Measurements from ENCODE around the gene GPC1.

The GPC1 gene

GRCh38 chr2:240462073-240462706 is 26.7 kb downstream of the GPC1 start:
- H3K4me3 ChIP-seq (ENCODE audit: low read length), result no peak overlapping the region
- TF ChIP-seq ZNF274 (IDR thresholded peaks at IDR 0.05; ENCODE audit: low read depth, low read length), result no peak

GRCh38 chr2:240462707-240463273 is 27.3 kb downstream of the GPC1 start:
- H3K4me3 ChIP-seq (ENCODE audit: low read length), result no peak overlapping the region
- no peak for TF ChIP-seq ZNF274 (IDR thresholded peaks at IDR 0.05; ENCODE audit: low read depth, low read length)

- TF ChIP-seq ZNF274 (IDR thresholded peaks at IDR 0.05; ENCODE audit: low read depth, low read length), result no peak
- no peak overlapping the region for H3K4me3 ChIP-seq (ENCODE audit: low read length)
Measured at GRCh38 chr2:240463274-240463865, 27.9 kb downstream of the GPC1 start.

DNA sequence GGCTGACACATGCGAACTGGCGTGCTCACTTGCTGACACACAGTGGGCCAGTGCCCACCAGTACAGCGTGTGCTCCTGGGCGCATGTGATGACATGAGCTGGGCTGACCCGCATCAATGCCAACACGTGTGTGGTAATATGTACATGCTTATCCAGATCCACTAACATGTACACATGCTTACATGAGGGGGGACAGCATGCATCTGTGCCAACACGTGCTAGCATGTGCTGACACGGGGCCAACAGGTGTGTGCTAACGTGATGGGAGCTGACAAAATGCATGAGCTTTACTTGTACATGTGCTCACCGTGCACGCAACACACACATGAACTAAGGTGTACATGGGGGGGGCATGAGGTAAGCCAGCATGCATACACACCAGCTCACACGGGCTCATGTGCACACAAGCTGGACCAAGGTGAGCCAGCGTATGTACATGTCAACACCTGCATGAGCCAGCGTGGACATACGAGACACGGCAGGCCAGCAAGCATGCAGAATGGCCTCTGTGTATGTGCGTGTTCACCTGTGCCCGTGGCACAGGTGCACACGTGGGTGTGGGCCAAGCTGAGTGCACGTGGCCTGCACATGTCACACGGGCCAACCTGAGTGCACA is 28.5 kb downstream of the GPC1 start:
- no peak for TF ChIP-seq ZNF274 (IDR thresholded peaks at IDR 0.05; ENCODE audit: low read depth, low read length)

GRCh38 chr2:240464514-240465241 is 29.2 kb downstream of the GPC1 start:
- TF ChIP-seq ZNF274 (IDR thresholded peaks at IDR 0.05; ENCODE audit: low read depth, low read length), result no peak
- no peak overlapping the region for H3K4me3 ChIP-seq (ENCODE audit: low read length)

More for the DNA sequence above, 28.5 kb downstream of the GPC1 start:
- H3K4me3 ChIP-seq (ENCODE audit: low read length), result no peak overlapping the region

GRCh38 chr2:240465268-240465764 is 29.9 kb downstream of the GPC1 start:
- TF ChIP-seq ZNF274 (IDR thresholded peaks at IDR 0.05; ENCODE audit: low read depth, low read length), result no peak
- H3K4me3 ChIP-seq (ENCODE audit: low read length), result no peak overlapping the region

- TF ChIP-seq ZNF274 (IDR thresholded peaks at IDR 0.05; ENCODE audit: low read depth, low read length), result no peak
Measured at GRCh38 chr2:240465765-240466578, 30.5 kb downstream of the GPC1 start.

GRCh38 chr2:240466579-240467148 is 31.2 kb downstream of the GPC1 start:
- no peak overlapping the region for H3K4me3 ChIP-seq (ENCODE audit: low read length)
- no peak for TF ChIP-seq ZNF274 (IDR thresholded peaks at IDR 0.05; ENCODE audit: low read depth, low read length)

More at GRCh38 chr2:240465765-240466578, 30.5 kb downstream of the GPC1 start:
- H3K4me3 ChIP-seq (ENCODE audit: low read length), result no peak overlapping the region

- no peak overlapping the region for H3K4me3 ChIP-seq (ENCODE audit: low read length)
- no peak for TF ChIP-seq ZNF274 (IDR thresholded peaks at IDR 0.05; ENCODE audit: low read depth, low read length)
Measured at GRCh38 chr2:240467149-240467642, 31.7 kb downstream of the GPC1 start.

DNA sequence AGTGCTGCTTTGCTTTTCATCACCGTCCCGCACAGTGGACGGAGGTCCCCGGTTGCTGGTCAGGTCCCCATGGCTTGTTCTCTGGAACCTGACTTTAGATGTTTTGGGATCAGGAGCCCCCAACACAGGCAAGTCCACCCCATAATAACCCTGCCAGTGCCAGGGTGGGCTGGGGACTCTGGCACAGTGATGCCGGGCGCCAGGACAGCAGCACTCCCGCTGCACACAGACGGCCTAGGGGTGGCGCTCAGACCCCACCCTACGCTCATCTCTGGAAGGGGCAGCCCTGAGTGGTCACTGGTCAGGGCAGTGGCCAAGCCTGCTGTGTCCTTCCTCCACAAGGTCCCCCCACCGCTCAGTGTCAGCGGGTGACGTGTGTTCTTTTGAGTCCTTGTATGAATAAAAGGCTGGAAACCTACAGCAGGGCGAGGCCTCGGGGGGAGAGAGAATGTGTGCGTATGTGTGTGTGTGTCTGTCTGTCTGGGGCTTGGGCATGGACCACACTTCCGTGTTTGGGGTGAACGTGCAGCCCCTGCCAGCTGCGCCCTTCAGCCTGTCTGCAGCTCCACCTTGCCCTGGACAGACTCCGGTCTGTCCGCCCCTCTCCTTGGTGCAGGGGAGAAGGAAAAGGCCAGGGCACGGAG is 32.3 kb downstream of the GPC1 start:
- no peak overlapping the region for H3K4me3 ChIP-seq (ENCODE audit: low read length)
- no peak for TF ChIP-seq ZNF274 (IDR thresholded peaks at IDR 0.05; ENCODE audit: low read depth, low read length)

DNA sequence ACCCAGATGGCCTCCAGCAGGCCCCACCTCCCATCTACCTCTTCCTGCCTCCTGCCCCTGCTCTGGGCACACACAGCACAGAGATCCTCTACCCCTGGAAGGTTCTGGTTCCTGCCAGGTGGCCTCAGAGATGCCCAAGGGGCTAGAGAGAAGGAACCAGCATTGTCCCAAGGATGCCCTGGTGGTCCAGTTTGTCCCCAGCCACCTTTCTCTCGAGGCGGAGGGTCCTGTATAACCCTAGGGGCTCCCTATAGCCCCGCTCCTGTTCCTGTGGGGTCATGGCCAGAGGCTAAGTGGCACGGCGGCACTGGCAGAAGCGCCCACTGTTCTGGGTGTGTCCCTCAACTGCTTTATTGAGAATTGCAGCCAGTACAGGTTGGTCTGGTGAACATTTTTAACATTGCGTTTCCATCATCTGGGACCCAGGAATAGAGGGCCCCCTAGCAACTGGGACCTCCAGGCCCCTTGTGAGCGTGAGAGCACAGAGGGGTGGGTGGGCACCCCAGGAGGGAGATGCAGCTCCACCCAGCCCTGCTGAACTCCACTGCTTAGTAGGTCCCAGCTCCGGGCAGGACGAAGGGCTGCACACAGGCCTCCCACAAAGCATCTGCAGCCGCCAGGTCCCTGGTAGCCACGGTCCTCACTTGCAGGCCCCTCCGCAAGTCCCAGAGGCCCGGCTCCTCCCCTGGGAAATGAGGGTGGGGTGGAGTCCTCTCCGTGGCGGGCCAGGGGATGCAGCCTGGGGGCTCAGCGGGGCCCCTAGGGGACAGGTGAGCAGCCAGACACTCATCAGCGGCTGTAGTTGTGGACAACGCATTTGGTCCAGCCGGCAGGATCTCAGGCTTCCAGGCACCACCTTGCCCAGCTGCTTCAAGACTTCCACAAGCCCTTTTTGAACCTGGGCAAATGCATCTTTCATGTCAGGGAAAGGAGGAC is 33.1 kb downstream of the GPC1 start:
- H3K4me3 ChIP-seq (ENCODE audit: low read length), result no peak overlapping the region
- TF ChIP-seq ZNF274 (IDR thresholded peaks at IDR 0.05; ENCODE audit: low read depth, low read length), result no peak

All from GM08714 (cell line).